HepG2 (cell line): ENCODE measurements around the gene DDR1. TPM values are rescaled to one million over a fixed set of nuclear protein-coding genes. Genes with fewer than 3 reads are reported as not detected.

Experiments
- BCL6 ChIP-seq: IDR thresholded peaks from 2 replicates; pipeline ENCODE4 v1.6.1; 2016; ENCODE audit warnings: missing genetic modification reagents, missing compliant biosample characterization
- CC2D1A ChIP-seq: sonication (generic); formaldehyde crosslinking; IDR thresholded peaks from 2 replicates; pipeline ENCODE4 v1.8.1; 2023; ENCODE audit warnings: mild to moderate bottlenecking, missing genetic modification reagents
- CHD2 ChIP-seq: IDR thresholded peaks from 2 replicates; pipeline ENCODE4 v1.6.1; 2011; ENCODE audit warnings: low read depth, low read length, improper control_type of control experiment
- ELF4 ChIP-seq: sonication (generic); formaldehyde crosslinking; IDR thresholded peaks from 2 replicates; pipeline ENCODE4 v1.5.0; 2020; ENCODE audit warnings: missing genetic modification reagents, mild to moderate bottlenecking, moderate library complexity, borderline replicate concordance
- EZH2 ChIP-seq: conservative IDR thresholded peaks from 2 replicates; pipeline ENCODE4 v1.6.1; 2012; ENCODE audit warnings: mild to moderate bottlenecking, low read depth, low read length, moderate library complexity
- FOSL1 ChIP-seq: sonication (generic); formaldehyde crosslinking; IDR thresholded peaks from 2 replicates; pipeline ENCODE4 v1.9.0; 2021; ENCODE audit warnings: missing genetic modification reagents, borderline replicate concordance
- GABPA ChIP-seq, 2 experiments: IDR thresholded peaks; 2 replicates each; pipeline ENCODE4 v1.6.1; 2011 to 2016; ENCODE audit warnings: low read depth in 2 of 2, low read length in 1 of 2, missing biosample characterization in 1 of 2, missing genetic modification characterization in 1 of 2
- MLX ChIP-seq: IDR thresholded peaks from 2 replicates; pipeline ENCODE4 v1.6.1; 2016
- NCOR1 ChIP-seq: fragments of 200-600 bp; sonication (generic); IDR thresholded peaks from 2 replicates; pipeline ENCODE4 v1.7.0; 2017; ENCODE audit warnings: antibody characterized with exemption, low read length, borderline replicate concordance
- NR3C1 ChIP-seq: sonication (generic); formaldehyde crosslinking; IDR thresholded peaks from 2 replicates; pipeline ENCODE4 v1.4.0; 2020; ENCODE audit warnings: missing genetic modification reagents
- RCOR2 ChIP-seq: IDR thresholded peaks from 2 replicates; pipeline ENCODE4 v1.6.1; 2016; ENCODE audit warnings: missing biosample characterization, missing genetic modification reagents
- SIN3B ChIP-seq: fragments of 150-350 bp; IDR thresholded peaks from 2 replicates; pipeline ENCODE4 v1.6.1; 2014; ENCODE audit warnings: low read length
- U2AF1 ChIP-seq: fragments of 200-400 bp; formaldehyde crosslinking; optimal IDR thresholded peaks from 2 replicates; pipeline ENCODE3; 2017; ENCODE audit warnings: mild to moderate bottlenecking, low read depth, low read length
- ZBTB4 ChIP-seq: sonication (generic); formaldehyde crosslinking; IDR thresholded peaks from 2 replicates; pipeline ENCODE4 v1.4.0; 2020; ENCODE audit warnings: missing genetic modification reagents, mild to moderate bottlenecking, borderline replicate concordance
- ZFP41 ChIP-seq: sonication (generic); formaldehyde crosslinking; IDR thresholded peaks from 2 replicates; pipeline ENCODE4 v1.4.0; 2020; ENCODE audit warnings: mild to moderate bottlenecking, missing genetic modification reagents, borderline replicate concordance
- ZKSCAN1 ChIP-seq: fragments of 150-350 bp; IDR thresholded peaks from 2 replicates; pipeline ENCODE4 v1.6.1; 2014; ENCODE audit warnings: low read length
- ZNF44 ChIP-seq: sonication (generic); formaldehyde crosslinking; IDR thresholded peaks from 2 replicates; pipeline ENCODE4 v1.5.1; 2020; ENCODE audit warnings: mild to moderate bottlenecking, missing genetic modification reagents
- ZNF749 ChIP-seq: sonication (generic); formaldehyde crosslinking; IDR thresholded peaks from 2 replicates; pipeline ENCODE4 v1.8.0; 2022; ENCODE audit warnings: mild to moderate bottlenecking, missing genetic modification reagents, moderate library complexity, borderline replicate concordance
- polyA plus RNA-seq, 8 experiments: library from polyadenylated mRNA; depleted of rRNA in 3 of 8; stranded (reverse) in 7 of 8; unstranded in 1 of 8; fragments of >200 nt; fragmentation: Illumina TruSeq in 4 of 8; extraction: Trizol in 4 of 8; gene quantifications; 2 replicates each; pipeline versions ENCODE4 v1.2.1 to v1.2.3, GENCODE V29; 2011 to 2016; ENCODE audit warnings: low read depth in 4 of 8, missing spikeins in 1 of 8, mixed read lengths in 1 of 8; ENCODE audit not compliant: insufficient read depth in 1 of 8
- total RNA-seq, 5 experiments: library from RNA; depleted of rRNA; stranded (reverse); fragments of >200 nt; fragmentation: Illumina TruSeq; extraction: Trizol; gene quantifications; 2 replicates each; pipeline ENCODE4 v1.2.3, GENCODE V29; 2016; ENCODE audit warnings: low read depth in 1 of 5
- TF ChIP-seq, protein P1 (sequence below): sonication (generic); formaldehyde crosslinking; IDR thresholded peaks from 2 replicates; pipeline ENCODE4 v1.4.0; 2020; ENCODE audit warnings: missing genetic modification reagents, borderline replicate concordance
- TF ChIP-seq, protein P2 (sequence below): sonication (generic); formaldehyde crosslinking; IDR thresholded peaks from 2 replicates; pipeline ENCODE4 v1.9.0; 2021; ENCODE audit warnings: missing genetic modification reagents, borderline replicate concordance
- TF ChIP-seq, protein P3 (sequence below): sonication (generic); formaldehyde crosslinking; IDR thresholded peaks from 2 replicates; pipeline ENCODE4 v1.4.0; 2020; ENCODE audit warnings: mild to moderate bottlenecking, missing genetic modification reagents

The DDR1 gene
- total and polyA plus RNA-seq, 2 of the 13 experiments (the other 11 are each of a cell fraction or from before 2014, with no cell fraction given), result 16.7 to 20.2 TPM

- TF ChIP-seq BCL6, result peak; percentile 34; the same call in 1 of the 2 replicates
- no peak for TF ChIP-seq FOSL1
- TF ChIP-seq SIN3B, result no peak
- TF ChIP-seq U2AF1, result no peak
- no peak for TF ChIP-seq EZH2
- TF ChIP-seq ZNF44, result no peak
- no peak for TF ChIP-seq CC2D1A
- TF ChIP-seq ZNF749 (CRISPR knock-in tag), result no peak
- no peak for TF ChIP-seq NR3C1 (CRISPR knock-in tag)
- TF ChIP-seq ZBTB4 (CRISPR knock-in tag), result peak; percentile 30; the same call in 1 of the 2 replicates
- TF ChIP-seq ZKSCAN1, result no peak
- 0 out of 2 replicates have a peak, but pooled peaks have one; percentile 45 for TF ChIP-seq RCOR2
- TF ChIP-seq, protein P1, sequence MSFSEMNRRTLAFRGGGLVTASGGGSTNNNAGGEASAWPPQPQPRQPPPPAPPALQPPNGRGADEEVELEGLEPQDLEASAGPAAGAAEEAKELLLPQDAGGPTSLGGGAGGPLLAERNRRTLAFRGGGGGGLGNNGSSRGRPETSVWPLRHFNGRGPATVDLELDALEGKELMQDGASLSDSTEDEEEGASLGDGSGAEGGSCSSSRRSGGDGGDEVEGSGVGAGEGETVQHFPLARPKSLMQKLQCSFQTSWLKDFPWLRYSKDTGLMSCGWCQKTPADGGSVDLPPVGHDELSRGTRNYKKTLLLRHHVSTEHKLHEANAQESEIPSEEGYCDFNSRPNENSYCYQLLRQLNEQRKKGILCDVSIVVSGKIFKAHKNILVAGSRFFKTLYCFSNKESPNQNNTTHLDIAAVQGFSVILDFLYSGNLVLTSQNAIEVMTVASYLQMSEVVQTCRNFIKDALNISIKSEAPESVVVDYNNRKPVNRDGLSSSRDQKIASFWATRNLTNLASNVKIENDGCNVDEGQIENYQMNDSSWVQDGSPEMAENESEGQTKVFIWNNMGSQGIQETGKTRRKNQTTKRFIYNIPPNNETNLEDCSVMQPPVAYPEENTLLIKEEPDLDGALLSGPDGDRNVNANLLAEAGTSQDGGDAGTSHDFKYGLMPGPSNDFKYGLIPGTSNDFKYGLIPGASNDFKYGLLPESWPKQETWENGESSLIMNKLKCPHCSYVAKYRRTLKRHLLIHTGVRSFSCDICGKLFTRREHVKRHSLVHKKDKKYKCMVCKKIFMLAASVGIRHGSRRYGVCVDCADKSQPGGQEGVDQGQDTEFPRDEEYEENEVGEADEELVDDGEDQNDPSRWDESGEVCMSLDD, result no peak
- TF ChIP-seq, protein P2, sequence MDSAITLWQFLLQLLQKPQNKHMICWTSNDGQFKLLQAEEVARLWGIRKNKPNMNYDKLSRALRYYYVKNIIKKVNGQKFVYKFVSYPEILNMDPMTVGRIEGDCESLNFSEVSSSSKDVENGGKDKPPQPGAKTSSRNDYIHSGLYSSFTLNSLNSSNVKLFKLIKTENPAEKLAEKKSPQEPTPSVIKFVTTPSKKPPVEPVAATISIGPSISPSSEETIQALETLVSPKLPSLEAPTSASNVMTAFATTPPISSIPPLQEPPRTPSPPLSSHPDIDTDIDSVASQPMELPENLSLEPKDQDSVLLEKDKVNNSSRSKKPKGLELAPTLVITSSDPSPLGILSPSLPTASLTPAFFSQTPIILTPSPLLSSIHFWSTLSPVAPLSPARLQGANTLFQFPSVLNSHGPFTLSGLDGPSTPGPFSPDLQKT, result no peak
- no peak for TF ChIP-seq GABPA (IDR thresholded peaks at IDR 0.05; ENCODE audit: low read depth, low read length)
- peak; percentile 50; the same call in 1 of the 2 replicates for TF ChIP-seq GABPA (CRISPR knock-in tag; IDR thresholded peaks at IDR 0.05; ENCODE audit: low read depth)
- TF ChIP-seq, protein P3, sequence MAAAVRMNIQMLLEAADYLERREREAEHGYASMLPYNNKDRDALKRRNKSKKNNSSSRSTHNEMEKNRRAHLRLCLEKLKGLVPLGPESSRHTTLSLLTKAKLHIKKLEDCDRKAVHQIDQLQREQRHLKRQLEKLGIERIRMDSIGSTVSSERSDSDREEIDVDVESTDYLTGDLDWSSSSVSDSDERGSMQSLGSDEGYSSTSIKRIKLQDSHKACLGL (CRISPR knock-in tag), result no peak
- no peak for TF ChIP-seq NCOR1
- TF ChIP-seq ZFP41 (CRISPR knock-in tag), result no peak
- TF ChIP-seq CHD2, result no peak
- TF ChIP-seq ELF4 (CRISPR knock-in tag), result no peak; the same call in 1 of the 2 replicates
- no peak for TF ChIP-seq MLX
Measured at GRCh38 chr6:30877419-30878262, 6.7 kb upstream of the DDR1 start (continued).
